Neutrophil (primary cell): ENCODE results near the gene PUS7L.

Experiments used
- H3K27ac ChIP-seq: fragments of 200-600 bp; sonication (generic); 2 replicates; pipeline ENCODE4 v1.5.1; 2016; ENCODE audit warnings: mild to moderate bottlenecking, moderate library complexity
- H3K27me3 ChIP-seq: fragments of 200-600 bp; sonication (generic); 2 replicates; pipeline ENCODE4 v1.6.0; 2016; ENCODE audit warnings: mild to moderate bottlenecking
- H3K36me3 ChIP-seq: fragments of 200-600 bp; sonication (generic); 2 replicates; pipeline ENCODE4 v1.5.1; 2017
- H3K4me1 ChIP-seq, 2 experiments: fragments of 200-600 bp in 1 of 2; sonication (generic) in 1 of 2; 1 replicate in 1 of 2; 2 replicates in 1 of 2; pipeline versions ENCODE4 v1.5.1 to v1.6.1; 2013 to 2016; ENCODE audit warnings: low read depth in 1 of 2, low read length in 1 of 2, mild to moderate bottlenecking in 1 of 2, moderate library complexity in 1 of 2; ENCODE audit not compliant: control insufficient read depth in 1 of 2, insufficient read depth in 1 of 2
- H3K4me3 ChIP-seq, 2 experiments: fragments of 200-600 bp in 1 of 2; sonication (generic) in 1 of 2; 1 replicate in 1 of 2; 2 replicates in 1 of 2; pipeline ENCODE4 v1.5.1; 2013 to 2016; ENCODE audit warnings: low read depth in 1 of 2, low read length in 1 of 2, mild to moderate bottlenecking in 1 of 2, moderate library complexity in 1 of 2
- H3K9me3 ChIP-seq: fragments of 200-600 bp; sonication (generic); 2 replicates; pipeline ENCODE4 v1.5.1; 2016
- CTCF ChIP-seq: fragments of 200-600 bp; sonication (generic); IDR thresholded peaks from 2 replicates; pipeline ENCODE4 v1.5.1; 2016; ENCODE audit warnings: antibody characterized with exemption

PUS7L gene

GRCh38 chr12:43742106-43742505 is 16.5 kb downstream of the PUS7L start:
- TF ChIP-seq CTCF = no peak
- H3K27ac ChIP-seq = no peak overlapping the region
- no peak overlapping the region for H3K4me3 ChIP-seq
- no peaks in the 10 kb centered on the region for H3K4me1 ChIP-seq
- peaks cover 37% of the 10 kb centered on the region for H3K36me3 ChIP-seq
- no peaks in the 10 kb centered on the region for H3K9me3 ChIP-seq
- no peaks in the 10 kb centered on the region for H3K27me3 ChIP-seq

- Histone ChIP-seq H3K9me3 (no peaks in the 10 kb centered on the region), H3K4me1 (no peaks in the 10 kb centered on the region), H3K27me3 (no peaks in the 10 kb centered on the region), H3K27ac (no peak overlapping the region), H3K4me3 (no peak overlapping the region), H3K36me3 (peaks cover 45% of the 10 kb centered on the region)
- no peak for TF ChIP-seq CTCF
These were observed 18.0 kb downstream of the PUS7L start for GRCh38 chr12:43740511-43741100.

- peaks cover 37% of the 10 kb centered on the region for H3K36me3 ChIP-seq
- no peaks in the 10 kb centered on the region for H3K9me3 ChIP-seq
- H3K27ac ChIP-seq = no peak overlapping the region
- H3K4me3 ChIP-seq = no peak overlapping the region
- no peaks in the 10 kb centered on the region for H3K27me3 ChIP-seq
- no peaks in the 10 kb centered on the region for H3K4me1 ChIP-seq
- no peak for TF ChIP-seq CTCF
These were observed 20.9 kb downstream of the PUS7L start for GRCh38 chr12:43737646-43738045.

GRCh38 chr12:43736927-43737440 is 21.6 kb downstream of the PUS7L start:
- no peak overlapping the region for H3K27ac ChIP-seq

GRCh38 chr12:43733687-43734086 is 24.9 kb downstream of the PUS7L start:
- peaks cover 39% of the 10 kb centered on the region for H3K36me3 ChIP-seq
- H3K4me1 ChIP-seq = no peaks in the 10 kb centered on the region
- H3K9me3 ChIP-seq = no peaks in the 10 kb centered on the region
- no peak for TF ChIP-seq CTCF
- no peak overlapping the region for H3K4me3 ChIP-seq
- no peak overlapping the region for H3K27ac ChIP-seq
- no peaks in the 10 kb centered on the region for H3K27me3 ChIP-seq

More at GRCh38 chr12:43736927-43737440, 21.6 kb downstream of the PUS7L start:
- Histone ChIP-seq H3K4me3 (no peak overlapping the region), H3K9me3 (no peaks in the 10 kb centered on the region), H3K4me1 (no peaks in the 10 kb centered on the region), H3K27me3 (no peaks in the 10 kb centered on the region), H3K36me3 (peaks cover 33% of the 10 kb centered on the region)
- no peak for TF ChIP-seq CTCF
